GM21526 (cell line): ENCODE data around the gene CD9.

Source experiments
- ATAC-seq: cut with Tn5 transposase; IDR thresholded peaks from one replicate; pipeline ENCODE4 v1.9.1; 2021; ENCODE audit warnings: moderate library complexity; ENCODE audit not compliant: unreplicated experiment, low FRiP score

The CD9 gene

GRCh38 chr12:6285532-6286306 lies 85.5 kb downstream of the CD9 start:
- ATAC-seq = no peak
